EH (cell line): ENCODE results near the gene TBL1Y.
"Not testable (repeated sequence)": the region's sequence is repeated elsewhere in the genome, so short reads cannot be mapped to it uniquely, and the experiment has no call there.

ENCODE experiments used
- DNase-seq: peaks from one replicate; pipeline ENCODE4 v3.0.0-alpha.2; 2015; ENCODE audit warnings: low read depth

The TBL1Y gene

DNA sequence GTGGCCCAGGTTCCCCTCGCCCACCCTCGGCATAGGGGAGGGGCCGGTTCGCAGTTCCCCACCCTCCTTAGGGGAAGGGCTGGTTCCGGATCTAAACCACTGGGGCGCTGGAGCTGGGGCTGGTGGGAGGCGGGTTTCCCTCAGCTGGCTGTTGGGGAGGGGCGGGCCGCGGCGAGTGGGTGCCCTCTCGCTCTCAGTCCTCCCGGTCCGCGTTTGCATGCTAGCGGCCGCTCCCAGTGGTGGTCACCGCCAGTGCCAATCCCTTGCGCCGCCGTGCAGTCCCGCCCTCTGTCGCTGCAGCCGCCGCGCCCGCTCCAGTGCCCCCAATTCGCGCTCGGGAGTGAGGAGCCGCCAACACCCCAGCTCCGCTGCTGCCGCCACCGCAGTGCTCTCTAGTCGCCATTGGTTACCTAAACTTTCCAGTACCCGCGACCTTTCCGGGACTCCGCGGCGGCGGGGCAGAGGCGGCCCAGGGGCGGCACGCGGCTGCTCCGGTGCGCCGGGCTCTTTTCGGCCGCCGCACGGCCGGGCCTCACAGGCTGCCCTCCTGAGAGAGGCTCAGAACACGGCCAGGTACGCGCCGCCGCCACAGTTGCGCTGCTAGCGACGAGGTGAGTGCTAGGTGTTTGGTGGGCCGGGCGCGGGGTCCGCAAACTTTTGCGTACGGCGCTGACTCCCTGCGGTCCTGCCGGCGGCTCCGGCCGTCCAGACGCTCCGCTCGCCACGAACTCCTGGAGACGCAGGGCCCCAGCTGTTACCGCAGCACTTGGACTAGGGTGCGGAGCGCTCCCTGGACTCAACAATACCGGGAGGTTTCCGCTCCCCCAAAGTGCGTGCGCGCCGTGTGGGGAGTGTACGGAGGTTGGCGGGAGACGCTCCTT is at the start of gene TBL1Y:
Gene TBL1Y, plus strand, starts transcription at position 326 of the 881 bp plus-strand sequence. CDS start 114,388 bp downstream, outside the sequence.
- no peak for DNase-seq

DNA sequence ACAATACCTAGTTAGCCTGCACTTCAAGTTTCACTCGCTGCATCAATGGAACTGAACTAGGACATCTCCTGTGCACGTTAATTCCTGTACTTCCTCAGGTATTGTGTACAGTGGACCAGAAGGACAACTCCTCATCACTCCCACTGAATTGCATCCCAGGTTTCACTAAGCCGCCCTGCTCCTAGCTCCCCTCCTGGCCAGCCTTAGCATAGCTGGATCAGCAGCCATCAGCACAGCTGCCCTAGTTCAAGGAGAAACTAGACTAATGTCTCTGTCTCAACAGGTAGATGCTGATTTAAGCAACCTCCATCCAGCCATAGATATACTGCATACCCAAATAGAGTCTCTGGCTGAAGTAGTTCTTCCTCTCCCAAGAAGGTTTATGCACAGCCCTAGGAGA is 16.0 kb upstream of the TBL1Y start:
- no peak for DNase-seq

DNA sequence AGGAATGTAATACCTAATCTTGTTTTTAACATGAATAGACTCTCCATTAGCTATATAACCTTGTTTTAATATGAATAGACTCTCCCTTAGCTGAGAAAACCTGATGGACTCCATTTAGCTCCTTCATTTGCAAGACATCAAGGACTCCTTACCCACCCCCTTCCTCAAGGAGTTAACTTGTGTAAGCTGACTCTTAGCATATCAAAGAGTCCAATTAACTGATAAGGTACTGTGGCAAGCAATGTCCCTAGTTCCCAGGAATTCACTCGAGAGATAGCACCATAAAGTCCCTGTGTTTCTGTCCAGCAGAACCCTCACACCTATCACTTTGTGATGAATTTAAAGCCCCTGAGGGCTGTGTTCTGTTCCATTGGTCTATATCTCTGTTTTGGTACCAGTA is 15.3 kb upstream of the TBL1Y start:
- no peak for DNase-seq

DNA sequence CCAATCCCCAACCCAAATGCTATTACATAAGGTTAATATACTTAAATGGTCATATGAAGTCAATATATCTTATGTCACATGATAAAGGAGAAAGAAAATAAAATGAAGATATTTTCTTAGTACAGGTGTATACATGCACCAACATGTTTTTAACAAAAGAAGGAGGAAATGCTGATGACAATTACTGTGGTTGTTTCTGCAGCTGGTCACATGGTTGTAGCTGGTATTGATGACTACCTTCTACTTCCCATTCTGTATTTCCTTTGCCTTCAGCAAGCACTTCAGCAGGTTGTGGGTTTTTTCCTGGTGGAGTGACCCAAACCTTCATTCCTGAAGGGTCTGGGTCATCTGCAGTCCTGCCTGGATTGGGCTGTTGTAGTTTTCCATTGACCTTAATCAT is 8.4 kb upstream of the TBL1Y start:
- DNase-seq = not testable (repeated sequence)

DNA sequence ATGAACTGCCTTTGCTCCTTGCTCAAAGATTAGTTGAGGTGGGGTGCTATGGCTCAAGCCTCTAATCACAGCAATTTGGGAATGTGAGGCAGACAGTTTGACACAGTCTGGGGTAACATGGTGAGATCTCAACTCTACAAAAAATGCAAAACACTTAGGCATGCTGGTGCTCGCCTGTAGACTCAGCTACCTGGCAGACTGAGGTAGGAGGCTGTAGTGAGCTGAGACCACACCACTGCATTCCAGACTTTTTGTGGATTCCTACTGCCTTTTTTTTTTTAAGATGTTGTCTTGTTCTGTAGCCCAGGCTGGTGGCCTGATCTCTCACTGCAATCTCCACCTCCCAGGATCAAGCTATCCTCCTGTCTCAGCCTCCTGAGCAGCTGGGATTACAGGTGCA is 2.9 kb upstream of the TBL1Y start:
- no peak for DNase-seq

DNA sequence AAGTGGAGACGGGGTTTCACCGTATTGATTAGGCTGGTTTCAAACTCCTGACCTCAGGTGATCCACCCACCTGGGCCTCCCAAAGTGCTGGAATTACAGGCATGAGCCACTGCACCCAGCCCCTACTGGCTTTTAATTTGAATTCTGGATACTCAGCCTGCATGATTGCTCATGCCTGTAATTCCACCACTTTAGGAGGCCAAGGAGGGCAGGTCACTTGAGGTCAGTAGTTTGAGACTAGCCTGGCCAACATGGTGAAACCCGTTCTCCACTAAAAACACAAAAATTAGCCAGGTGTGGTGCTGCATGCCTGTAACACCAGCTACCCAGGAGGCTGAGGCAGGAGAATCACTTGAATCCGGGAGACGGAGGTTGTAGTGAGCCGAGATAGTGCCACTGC is 2.5 kb upstream of the TBL1Y start:
- not testable (repeated sequence) for DNase-seq

DNA sequence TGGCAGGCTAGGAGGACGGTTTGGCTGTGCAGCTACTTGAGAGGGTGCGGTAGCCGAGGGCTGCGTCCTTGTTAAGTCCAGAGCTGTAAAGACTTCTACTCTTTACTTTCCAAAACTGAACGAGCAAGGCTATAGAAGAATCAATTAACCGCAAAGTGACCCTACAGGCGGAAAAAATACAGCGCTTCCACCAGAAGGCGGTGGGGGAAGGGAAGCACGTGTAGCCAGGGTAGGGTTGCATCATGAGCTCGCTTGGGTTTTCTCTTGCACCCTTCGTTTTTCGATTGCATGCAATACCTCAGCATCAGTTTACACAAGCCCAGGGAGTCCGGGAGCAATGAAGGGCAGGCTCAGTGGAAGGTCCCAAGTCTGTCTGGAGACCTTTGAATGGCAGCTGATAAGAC is 1.4 kb upstream of the TBL1Y start:
- DNase-seq = no peak

DNA sequence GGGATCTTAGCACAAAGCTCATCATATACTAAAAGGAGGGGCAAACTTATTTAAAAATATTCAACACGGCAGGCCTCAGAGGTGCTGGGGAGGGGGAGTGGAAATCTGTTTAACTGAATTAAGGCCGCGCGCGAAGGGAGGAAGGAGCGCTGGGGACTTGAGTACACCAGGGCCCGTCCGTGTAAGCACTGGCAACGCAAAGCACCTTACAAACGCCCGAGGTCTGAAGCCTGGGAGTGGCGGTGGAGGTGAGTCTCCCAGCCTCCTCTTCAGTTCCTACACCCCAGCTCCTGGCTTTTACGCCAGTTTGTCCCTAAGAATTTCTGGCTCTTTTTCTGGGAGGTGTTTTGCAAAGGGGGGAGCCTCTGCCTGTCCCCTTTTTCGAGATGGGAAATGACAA is 641 bp upstream of the TBL1Y start:
- no peak for DNase-seq

DNA sequence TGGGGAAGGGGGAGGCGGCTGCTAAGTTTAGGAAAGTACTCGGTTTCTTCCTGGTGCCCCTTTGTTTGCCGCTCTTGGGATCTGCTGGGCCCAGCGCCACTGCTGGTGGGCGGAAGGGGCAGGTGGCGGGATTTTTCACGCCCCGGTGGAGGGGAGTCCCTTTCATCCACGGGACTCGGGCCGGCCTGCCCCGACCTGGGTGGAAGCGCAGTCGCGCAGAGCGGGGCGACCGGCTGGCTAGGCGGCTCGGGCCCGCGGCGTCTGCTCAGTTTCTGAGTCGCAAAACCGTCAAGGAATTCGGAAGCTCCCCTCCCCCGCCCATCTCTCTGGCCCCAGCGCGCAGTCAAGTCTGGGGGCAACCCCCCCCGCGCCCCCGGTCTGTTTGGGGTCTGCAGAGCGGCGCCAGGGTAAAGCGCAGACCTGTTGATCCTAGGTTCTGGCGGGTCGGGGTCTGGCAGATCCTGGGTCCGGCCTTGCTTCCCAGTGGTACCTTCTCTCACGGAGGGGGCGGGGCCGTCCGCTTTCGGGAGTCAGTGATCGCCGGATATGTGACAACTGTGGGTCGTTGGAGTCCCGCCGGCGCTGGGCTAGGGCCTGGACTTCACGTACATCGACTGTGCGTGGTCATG is 870 bp downstream of the TBL1Y start, which contains the start of gene AMELY:
Gene AMELY, minus strand, starts transcription at position 500 of the 629 bp plus-strand sequence. CDS start 39,144 bp downstream, outside the sequence.
- no peak for DNase-seq

DNA sequence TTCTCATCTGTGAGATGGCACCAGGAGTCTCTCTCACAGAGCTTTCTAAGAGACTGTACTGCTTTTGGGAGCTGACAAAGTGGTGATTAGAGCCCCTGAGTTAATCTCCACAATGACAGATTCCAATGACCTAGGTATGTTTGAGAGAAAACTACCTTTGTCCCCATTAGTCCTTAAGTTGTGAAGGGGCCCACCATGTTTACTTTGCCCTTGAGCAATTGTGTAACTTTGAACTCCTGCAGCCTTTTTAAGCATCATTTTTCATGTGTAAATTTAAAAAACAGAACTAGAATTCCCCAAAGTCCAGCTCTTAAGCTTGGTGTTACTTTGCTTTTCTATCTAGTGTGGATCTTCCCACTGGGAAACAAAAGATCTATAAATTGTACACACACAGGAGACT is 2.9 kb downstream of the TBL1Y start:
- DNase-seq = no peak

DNA sequence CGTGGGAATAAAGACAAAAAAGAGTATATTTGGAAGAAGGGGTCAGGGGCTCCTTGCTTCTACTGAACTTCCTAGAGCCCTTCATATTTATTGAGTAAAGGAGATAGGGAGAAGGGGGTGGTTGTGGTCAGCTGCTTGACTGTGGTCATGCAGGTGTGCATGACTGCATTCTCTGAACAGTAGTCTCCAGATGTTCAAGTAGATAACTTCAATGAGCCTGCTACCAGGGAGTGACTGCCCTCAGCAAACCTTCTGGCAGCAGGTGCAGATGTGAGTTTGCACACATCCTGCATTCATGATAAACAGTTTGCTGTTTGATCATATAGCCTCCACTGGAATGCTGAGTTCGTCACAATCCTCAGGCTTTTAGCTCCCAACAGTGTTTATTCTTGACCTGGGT is 10.6 kb downstream of the TBL1Y start:
- no peak for DNase-seq

DNA sequence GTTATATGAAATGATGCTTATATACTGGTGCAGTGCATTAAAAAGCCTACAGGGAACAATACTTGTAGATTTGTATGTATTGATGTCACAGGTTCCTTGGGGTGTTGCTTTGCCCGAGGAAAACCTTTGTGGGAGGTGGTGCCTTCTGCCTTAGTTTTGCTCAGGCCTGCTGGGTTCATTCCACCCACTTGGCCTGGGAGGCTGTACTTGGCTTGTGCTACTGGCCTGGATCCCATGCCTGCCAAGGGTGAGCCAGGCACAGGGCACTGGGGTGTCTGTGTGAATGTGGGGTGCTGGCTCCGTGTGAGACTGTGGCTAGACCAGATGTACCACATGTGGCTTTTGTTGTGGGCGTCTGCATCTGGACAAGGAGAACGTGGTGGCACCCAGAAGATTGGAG is 17.8 kb downstream of the TBL1Y start:
- no peak for DNase-seq

DNA sequence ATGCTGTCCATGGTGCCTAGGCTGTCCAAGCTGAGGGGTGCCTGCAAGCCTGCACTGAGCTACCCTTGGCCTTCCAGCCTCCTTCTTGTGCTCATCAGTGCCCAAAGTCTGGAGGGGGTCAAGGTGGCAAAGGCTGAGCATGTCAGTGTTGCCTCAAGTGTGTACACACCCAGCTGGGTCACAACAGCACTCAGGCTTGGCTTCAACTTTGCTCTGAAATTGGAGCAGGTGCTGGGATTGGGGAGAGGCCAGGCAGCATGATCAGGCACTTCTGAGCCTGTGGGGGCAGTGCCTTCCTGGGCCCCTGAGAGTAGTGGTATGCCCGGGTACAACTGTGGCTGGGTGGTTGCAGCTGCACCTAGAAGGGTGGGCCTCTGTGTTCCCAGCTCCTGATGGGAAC is 18.7 kb downstream of the TBL1Y start:
- no peak for DNase-seq

DNA sequence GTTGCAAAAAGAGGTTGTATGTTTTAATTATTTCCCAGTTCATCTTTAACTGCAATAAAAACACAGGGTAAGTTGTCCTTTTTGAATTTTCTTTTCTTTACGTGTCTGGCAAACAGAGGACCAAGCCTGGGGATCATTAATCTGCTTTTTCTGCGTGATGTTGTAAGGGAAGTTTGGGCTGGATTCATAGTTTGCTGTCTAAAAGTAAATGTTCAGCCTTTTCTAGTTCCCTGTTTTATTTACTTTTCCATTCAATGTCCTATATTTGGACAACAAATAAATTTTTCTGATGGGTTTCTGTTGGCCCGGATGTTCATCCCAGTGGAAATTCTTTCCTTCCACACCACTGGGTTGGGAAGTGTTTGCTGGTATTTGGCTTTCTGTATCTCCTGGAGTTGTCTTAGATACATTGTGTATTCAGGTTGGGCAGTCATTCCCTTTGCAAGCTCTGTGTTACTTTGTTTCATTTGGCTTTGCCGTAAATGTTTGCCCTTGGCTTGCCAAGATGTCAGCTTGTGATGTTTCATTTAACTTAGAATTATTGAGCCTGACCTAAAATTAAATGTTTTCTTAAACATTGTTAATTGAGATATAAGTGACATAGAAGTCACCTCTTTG is 21.4 kb downstream of the TBL1Y start:
- no peak for DNase-seq

DNA sequence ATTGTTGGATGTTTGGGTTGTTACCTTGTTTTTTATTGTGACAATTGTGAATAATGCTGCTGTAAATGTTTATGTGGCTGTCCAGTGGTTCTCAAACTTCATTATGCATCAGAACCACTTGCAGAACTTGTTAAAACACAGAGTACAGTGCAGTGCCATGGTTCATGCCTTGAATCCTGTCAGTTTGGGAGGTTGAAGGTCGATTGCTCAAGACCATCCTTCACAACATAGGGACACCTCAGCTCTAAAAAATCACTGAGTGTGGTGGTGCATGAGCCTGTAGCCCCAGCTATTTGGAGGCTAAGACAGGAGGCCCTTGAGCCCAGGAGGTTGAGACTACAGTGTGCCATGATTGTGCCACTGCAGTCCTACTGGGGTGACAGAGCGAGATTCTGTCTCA is 25.0 kb downstream of the TBL1Y start:
- no peak for DNase-seq

DNA sequence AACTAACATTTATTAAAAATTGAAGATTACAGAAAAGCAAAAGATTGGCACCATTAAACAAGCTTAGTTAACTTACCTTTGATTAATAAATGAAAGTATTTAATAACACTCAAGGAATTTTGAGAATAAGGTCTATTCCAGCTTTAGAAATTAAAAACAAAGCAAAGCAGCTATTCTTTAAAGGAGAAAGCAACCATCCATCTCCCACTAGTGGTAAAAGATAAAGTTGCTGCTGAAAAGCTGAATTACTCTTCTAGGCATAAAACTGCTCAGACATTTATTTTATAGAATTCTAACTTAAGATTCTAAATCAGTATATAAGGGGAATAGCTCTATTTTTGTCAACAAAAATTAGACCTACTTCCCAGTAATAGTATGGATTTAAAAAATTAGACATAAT is 37.2 kb downstream of the TBL1Y start:
- no peak for DNase-seq

DNA sequence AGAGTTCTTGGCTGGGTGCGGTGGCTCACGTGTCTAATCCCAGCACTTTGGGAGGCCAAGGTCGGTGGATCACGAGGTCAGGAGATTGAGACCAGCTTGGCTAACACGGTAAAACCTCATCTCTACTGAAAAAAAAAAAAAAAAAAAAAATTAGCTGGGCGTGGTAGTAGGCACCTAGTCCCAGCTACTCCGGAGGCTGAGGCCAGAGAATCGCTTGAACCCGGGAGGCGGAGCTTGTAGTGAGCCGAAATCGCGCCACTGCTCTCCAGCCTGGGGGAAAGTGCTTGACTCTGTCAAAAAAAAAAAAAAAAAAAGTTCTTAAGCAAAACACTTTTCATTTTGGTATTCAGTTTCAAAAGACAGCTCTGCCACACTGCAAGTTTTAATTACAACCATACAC is 37.9 kb downstream of the TBL1Y start:
- no peak for DNase-seq

DNA sequence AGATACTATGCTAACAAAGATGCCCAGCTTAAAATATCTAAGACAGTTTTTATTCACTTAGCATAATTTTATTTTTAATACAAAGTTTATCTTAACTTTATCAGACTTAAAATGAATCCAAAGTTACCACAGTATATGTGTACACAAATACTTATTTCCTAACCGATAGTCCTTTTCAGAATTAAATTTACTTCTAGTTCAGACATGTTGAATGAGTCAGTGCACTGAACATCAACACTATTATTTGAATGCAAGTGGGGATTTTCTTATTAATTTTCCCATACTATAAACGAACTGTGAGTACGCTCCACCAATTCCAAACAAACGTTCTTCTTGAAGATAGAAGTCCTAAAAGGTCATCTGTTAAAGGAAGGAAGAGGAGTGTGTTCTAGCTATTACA is 39.5 kb downstream of the TBL1Y start:
- DNase-seq = no peak

DNA sequence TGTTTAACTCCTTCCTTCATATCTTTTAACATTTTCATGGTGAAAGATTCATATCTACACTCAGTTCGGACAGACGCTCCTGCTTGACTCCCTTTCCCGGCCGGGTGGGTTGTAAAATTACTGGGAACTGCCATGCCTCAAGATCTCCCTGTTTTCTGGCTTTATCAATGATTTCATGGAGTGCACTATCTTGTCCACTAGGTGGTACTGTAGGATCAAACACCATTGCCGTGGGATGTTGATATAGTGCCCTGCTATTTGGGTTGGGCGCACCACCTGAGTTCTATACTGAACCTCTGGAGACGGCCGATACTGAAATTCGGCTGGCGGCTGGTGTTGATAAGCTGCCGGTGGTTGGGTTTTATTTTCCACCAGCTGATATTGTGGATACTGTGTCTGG is 54.2 kb downstream of the TBL1Y start:
- DNase-seq = peak; percentile 27

DNA sequence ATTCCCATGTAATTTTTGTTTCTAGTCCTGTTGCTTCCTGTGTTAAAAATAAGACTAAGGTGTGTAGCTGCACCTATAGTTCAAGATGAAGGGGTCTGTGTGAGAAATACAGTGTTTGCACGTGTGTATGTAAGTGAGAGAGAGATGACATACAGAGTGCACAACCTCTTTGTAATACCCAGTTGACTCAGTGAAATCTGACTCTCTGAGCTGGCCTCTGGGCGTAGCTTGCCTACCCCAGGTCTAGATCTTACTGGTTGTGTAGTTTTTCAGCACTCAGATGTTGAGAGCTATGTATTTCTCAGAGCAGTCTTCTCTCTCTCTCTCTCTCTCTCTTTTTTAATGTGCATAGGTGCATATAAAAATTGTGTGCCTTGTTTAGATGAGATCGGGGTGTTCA is 56.0 kb downstream of the TBL1Y start:
- DNase-seq = peak; percentile 0

DNA sequence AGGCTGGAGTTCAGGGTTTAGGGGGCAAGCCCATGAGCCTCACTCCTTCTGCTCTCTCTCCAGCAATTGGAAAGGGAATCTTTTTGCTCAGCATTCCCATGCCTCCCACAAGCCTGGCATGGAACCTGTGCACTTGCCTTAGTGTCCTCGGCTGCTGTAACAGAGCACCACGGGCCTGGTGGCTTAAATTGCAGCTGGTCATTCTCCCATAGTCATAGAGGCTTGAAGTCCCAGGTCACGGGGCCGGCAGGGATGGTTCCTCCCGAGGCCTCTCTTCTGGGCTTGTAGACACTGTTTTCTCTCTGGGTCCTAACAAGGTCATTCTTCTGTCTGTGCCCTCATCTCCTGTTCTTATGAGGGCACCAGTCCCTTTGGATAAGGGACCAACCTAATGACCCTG is 57.2 kb downstream of the TBL1Y start:
- DNase-seq = no peak

DNA sequence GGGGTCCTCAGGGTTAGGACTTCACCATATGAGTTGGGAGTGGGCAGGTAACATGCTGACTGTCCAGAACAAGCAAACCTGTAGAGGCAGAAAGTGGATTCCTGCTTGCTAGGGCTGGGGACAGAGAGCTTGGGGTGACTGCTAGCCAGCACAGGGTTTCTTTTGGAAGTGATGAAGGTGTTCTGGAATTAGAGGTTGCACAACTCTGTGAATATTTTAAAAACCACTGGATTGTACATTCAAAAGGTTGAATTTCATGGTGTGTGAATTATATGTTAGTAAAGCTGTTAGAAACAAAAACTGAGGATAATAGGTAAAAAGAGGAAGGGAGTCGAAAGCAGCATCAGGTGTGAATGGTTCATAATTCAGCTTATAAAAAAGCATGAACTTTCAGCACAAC is 57.7 kb downstream of the TBL1Y start:
- no peak for DNase-seq

DNA sequence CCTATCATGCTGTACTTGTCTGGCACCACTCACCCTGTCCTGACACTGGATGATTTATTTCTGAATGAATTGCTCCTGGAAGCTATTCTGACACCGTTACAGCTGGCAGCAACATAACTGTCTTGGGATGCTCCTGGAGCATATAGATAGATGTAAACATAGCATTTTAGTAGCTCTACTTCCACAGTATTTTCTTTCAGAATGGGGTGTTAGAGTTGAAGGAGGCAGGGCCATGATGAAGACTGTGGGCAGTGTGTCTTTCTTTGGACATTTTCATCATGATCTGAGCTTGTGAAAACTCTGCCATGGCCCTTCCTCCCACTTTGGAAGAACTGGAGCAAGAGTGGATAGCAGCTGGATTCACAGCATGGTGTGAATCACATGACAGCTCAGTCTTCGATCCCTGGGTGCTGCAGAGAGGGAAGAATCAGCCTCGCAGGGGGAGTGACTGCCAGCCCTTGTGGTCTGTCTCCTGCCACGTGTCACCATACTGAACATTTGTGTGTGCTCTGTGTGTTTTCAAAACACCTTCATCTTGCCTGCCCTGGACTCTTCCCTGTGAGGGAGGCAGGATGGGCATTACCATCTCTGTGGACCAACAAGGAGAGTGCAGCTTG is 61.9 kb downstream of the TBL1Y start:
- DNase-seq = no peak
